Activated B cell treated with CpG ODN at 0.5 μM for 24 hours (primary cell): ENCODE measurements around the gene VEPH1. TPM values are rescaled to one million over a fixed set of nuclear protein-coding genes. Genes with fewer than 3 reads are reported as not detected.

Experiments
- ATAC-seq: fragments of 200-7000 bp; cut with Tn5 transposase; one replicate; pipeline ENCODE4 v1.10.0; 2021; ENCODE audit warnings: low read depth, mild to moderate bottlenecking, moderate library complexity
- CTCF ChIA-PET: fragments of 350-600 bp; sonication (Branson Sonifier 250); formaldehyde crosslinking; loops from one replicate; lab custom pipeline; 2021; ENCODE audit warnings: antibody characterized with exemption; lab: Charles Lee
- POLR2A ChIA-PET: fragments of 350-600 bp; sonication (Branson Sonifier 250); formaldehyde crosslinking; loops from one replicate; lab custom pipeline; 2021; ENCODE audit warnings: antibody characterized with exemption; lab: Charles Lee
- DNase-seq: peaks from one replicate; pipeline ENCODE4 v3.0.0; 2022
- H3K27ac Mint-ChIP-seq: one replicate; pipeline ENCODE4 v1.8.0; 2020; ENCODE audit warnings: mixed read lengths
- H3K27me3 Mint-ChIP-seq: one replicate; pipeline ENCODE4 v1.8.0; 2021; ENCODE audit warnings: mixed read lengths
- H3K36me3 Mint-ChIP-seq: one replicate; pipeline ENCODE4 v1.8.0; 2021; ENCODE audit warnings: low read depth, mixed read lengths
- H3K4me1 Mint-ChIP-seq: one replicate; pipeline ENCODE4 v1.8.0; 2021; ENCODE audit warnings: mixed read lengths
- H3K4me3 Mint-ChIP-seq: one replicate; pipeline ENCODE4 v1.8.0; 2020; ENCODE audit warnings: mild to moderate bottlenecking, mixed read lengths
- H3K9me3 Mint-ChIP-seq: one replicate; pipeline ENCODE4 v1.8.0; 2020; ENCODE audit warnings: mixed read lengths
- CTCF ChIP-seq: fragments of 200-600 bp; IDR thresholded peaks from one replicate; pipeline ENCODE4 v1.8.0; 2022; ENCODE audit warnings: antibody characterized with exemption, mild to moderate bottlenecking
- intact Hi-C: fragments of 100-400 bp; cut with micrococcal nuclease; formaldehyde crosslinking; loops from one replicate; pipeline ENCODE4 v1.15.1; 2024
- total RNA-seq: library from RNA; stranded (reverse); gene quantifications from 2 replicates; pipeline ENCODE4 v1.2.3, GENCODE V29; 2022

The VEPH1 gene
- total RNA-seq, 1 donor from 2014 or later = not detected

GRCh38 chr3:157219215-157219614 lies 284.0 kb downstream of the VEPH1 start:
- Mint-ChIP-seq H3K36me3 (no peaks in the 10 kb centered on the region), H3K27ac (no peak overlapping the region), H3K4me3 (no peak overlapping the region), H3K4me1 (no peaks in the 10 kb centered on the region), H3K9me3 (no peaks in the 10 kb centered on the region), H3K27me3 (no peaks in the 10 kb centered on the region)
- no peak for ATAC-seq
- POLR2A ChIA-PET = no interaction called here
- TF ChIP-seq CTCF = no peak
- intact Hi-C loops = no loop called here
- DNase-seq = no peak
- CTCF ChIA-PET = no interaction called here

Other genes starting within 250 kb of the VEPH1 start
- not detected in 2 replicates for gene PTX3, start 66.6 kb downstream of the VEPH1 start, total RNA-seq